ENCODE data around the gene EPB41L2.
"Not testable (repeated sequence)": the region's sequence is repeated elsewhere in the genome, so short reads cannot be mapped to it uniquely, and the experiment has no call there.

The EPB41L2 gene

DNA sequence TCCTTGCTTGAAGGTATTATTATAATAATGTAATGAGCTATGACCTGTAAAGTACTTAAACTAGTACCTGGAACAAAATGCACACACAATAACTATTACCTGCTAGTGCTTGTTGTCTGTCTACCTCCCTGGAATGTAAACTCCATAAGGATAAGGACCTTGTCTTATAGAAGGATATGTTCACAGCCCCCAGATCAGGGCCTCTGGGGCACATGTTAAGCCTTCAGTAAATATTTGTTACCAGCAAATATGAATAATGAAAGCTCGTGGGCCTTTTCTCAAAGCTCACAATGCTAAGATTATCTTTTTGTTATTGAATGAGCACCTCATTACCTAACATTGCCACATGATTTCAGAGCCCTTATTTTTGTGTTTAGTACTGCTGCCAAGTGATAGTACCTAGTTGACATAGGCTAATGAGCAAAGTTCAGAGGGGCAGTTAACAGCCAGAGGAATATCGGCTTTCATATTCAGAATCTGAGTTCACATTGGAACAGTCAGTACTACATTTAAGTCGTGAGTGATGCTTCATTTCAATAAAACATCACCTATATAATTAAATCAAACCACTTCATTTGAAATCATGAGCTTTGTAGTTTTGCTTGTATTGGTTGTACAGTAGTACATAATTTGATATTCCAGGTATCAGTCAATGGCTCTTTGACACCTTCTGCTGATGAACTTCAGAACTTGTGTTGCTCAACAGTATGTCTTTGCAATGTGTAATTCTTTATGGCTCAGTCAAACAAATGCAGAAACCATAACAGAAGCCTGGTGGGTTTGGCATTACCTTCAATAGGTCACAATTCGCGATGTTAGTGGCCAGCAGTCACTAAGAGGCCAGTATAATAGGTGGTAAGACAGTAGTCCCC, 247.6 kb downstream of the EPB41L2 start:
- TF ChIP-seq, protein P1, sequence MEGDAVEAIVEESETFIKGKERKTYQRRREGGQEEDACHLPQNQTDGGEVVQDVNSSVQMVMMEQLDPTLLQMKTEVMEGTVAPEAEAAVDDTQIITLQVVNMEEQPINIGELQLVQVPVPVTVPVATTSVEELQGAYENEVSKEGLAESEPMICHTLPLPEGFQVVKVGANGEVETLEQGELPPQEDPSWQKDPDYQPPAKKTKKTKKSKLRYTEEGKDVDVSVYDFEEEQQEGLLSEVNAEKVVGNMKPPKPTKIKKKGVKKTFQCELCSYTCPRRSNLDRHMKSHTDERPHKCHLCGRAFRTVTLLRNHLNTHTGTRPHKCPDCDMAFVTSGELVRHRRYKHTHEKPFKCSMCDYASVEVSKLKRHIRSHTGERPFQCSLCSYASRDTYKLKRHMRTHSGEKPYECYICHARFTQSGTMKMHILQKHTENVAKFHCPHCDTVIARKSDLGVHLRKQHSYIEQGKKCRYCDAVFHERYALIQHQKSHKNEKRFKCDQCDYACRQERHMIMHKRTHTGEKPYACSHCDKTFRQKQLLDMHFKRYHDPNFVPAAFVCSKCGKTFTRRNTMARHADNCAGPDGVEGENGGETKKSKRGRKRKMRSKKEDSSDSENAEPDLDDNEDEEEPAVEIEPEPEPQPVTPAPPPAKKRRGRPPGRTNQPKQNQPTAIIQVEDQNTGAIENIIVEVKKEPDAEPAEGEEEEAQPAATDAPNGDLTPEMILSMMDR (IDR thresholded peaks at IDR 0.05; ENCODE audit: borderline replicate concordance, insufficient read depth, low read depth, low read length), result no peak
- H3K4me3 ChIP-seq (ENCODE audit: low read depth, low read length), result no peak overlapping the region

DNA sequence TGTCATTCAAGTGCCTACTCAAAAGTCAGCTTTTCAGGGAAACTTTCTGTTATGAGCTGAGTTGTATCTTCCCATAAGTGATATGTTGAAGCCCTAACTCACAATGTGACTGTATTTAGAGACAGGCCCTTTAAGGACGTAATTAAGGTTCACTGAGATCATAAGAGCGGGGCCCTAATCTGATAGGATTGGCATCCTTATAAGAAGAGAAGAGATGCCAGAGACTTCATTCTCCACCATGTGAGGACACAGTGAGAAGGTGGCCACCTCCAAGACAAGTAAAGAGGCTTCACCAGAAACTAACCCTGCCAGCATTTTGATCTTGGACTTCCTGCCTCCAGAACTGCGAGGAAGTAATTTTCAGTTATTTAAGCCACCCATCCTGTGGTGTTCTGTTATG, 248.5 kb downstream of the EPB41L2 start:
- H3K4me3 ChIP-seq (ENCODE audit: low read depth, low read length), result no peak overlapping the region
- TF ChIP-seq, protein P1 (IDR thresholded peaks at IDR 0.05; ENCODE audit: borderline replicate concordance, insufficient read depth, low read depth, low read length), result no peak

GRCh38 chr6:130811932-130812331, 251.1 kb downstream of the EPB41L2 start:
- H3K4me3 ChIP-seq (ENCODE audit: low read depth, low read length), result no peak overlapping the region
- TF ChIP-seq, protein P1 (IDR thresholded peaks at IDR 0.05; ENCODE audit: borderline replicate concordance, insufficient read depth, low read depth, low read length), result no peak

DNA sequence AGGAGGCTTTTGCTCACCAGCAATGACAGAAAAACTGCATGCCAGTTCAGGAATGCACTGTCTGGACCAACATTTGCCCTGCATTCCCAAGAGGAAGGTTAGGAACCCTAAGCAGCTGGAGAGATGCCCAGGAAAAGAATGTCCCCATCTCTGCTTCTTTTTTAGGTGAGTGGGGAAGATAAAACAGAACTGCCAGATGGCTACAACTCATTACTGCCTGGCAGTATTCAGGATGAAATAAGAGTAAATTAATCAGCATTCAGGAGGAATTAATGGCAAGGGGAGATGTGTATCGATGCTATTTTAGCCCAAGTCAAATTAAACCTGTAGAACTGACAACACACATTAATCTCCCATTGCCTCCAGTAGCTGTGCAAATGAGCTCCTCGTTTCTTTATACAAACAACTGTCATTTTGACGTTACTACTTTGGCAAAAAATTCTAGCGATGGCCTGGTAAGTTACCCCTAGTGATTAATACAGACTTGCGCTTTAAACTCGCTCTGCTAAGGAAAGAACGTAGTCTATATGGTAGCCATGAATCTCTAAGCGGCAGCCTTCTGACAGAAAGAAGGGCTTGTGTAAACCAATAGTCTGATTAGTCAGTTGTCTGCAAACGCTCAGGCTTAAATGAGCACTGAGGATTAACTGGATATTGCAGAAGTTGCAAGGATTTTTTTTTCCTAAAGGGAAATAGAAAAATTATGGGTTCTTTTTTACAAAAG, 252.6 kb downstream of the EPB41L2 start:
- H3K4me3 ChIP-seq (ENCODE audit: low read depth, low read length), result no peak overlapping the region
- TF ChIP-seq, protein P1 (IDR thresholded peaks at IDR 0.05; ENCODE audit: borderline replicate concordance, insufficient read depth, low read depth, low read length), result no peak

DNA sequence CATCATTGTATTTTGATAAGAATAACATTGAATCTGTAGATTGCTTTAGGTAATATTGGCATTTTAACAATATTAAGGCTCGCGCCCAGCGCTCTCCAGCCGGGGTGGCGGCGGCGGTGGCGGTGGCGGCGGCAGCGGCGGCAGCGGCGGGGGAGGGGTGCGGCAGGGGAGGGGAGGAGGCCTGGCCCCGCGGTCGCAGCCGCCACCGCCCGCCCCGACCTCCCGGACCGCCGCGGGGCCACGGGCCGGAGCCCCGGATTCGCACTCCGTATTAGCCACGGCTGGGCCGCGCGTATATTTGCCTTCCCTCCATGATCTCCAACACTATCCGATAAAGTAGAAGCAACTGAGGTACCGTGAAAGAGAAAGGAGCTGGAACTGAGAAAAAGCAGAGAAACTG, 261.7 kb downstream of the EPB41L2 start:
- H3K4me3 ChIP-seq (ENCODE audit: low read depth, low read length), result not testable (repeated sequence)

- TF ChIP-seq, protein P1 (IDR thresholded peaks at IDR 0.05; ENCODE audit: borderline replicate concordance, insufficient read depth, low read depth, low read length), result no peak
- H3K4me3 ChIP-seq (ENCODE audit: low read depth, low read length), result no peak overlapping the region
Observed at GRCh38 chr6:130797061-130797460, 266.0 kb downstream of the EPB41L2 start.

GRCh38 chr6:130796313-130796905, 266.6 kb downstream of the EPB41L2 start:
- TF ChIP-seq, protein P1 (IDR thresholded peaks at IDR 0.05; ENCODE audit: borderline replicate concordance, insufficient read depth, low read depth, low read length), result no peak
- H3K4me3 ChIP-seq (ENCODE audit: low read depth, low read length), result no peak overlapping the region

Measured in GM12875 (cell line).